Neural progenitor cell (in vitro differentiated cells): ENCODE data around the gene UBE2L3. TPM values are rescaled to one million over a fixed set of nuclear protein-coding genes. Genes with fewer than 3 reads are reported as not detected.

ENCODE experiments used
- DNase-seq: peaks from one replicate; pipeline ENCODE4 v3.0.0-alpha.2; 2016; ENCODE audit warnings: low spot score
- H2AFZ ChIP-seq: fragments of 200-600 bp; sonication (generic); replicated peaks from 2 replicates; pipeline ENCODE4 v1.6.1; 2016; ENCODE audit warnings: antibody characterized with exemption
- H3F3A ChIP-seq: fragments of 200-600 bp; sonication (generic); 2 replicates; pipeline ENCODE4 v1.6.1; 2016; ENCODE audit warnings: antibody characterized with exemption, low read depth
- H3K27ac ChIP-seq: fragments of 200-600 bp; sonication (generic); 2 replicates; pipeline ENCODE4 v1.5.1; 2016; ENCODE audit warnings: mild to moderate bottlenecking
- H3K27me3 ChIP-seq: fragments of 200-600 bp; sonication (generic); 2 replicates; pipeline ENCODE4 v1.6.1; 2016; ENCODE audit warnings: mild to moderate bottlenecking, moderate library complexity
- H3K36me3 ChIP-seq: fragments of 200-600 bp; sonication (generic); 2 replicates; pipeline ENCODE4 v1.5.1; 2016
- H3K4me1 ChIP-seq: fragments of 200-600 bp; sonication (generic); 2 replicates; pipeline ENCODE4 v1.6.1; 2016; ENCODE audit warnings: mixed run types
- H3K4me2 ChIP-seq: fragments of 200-600 bp; sonication (generic); 2 replicates; pipeline ENCODE4 v1.6.1; 2016
- H3K4me3 ChIP-seq: fragments of 200-600 bp; sonication (generic); 2 replicates; pipeline ENCODE4 v1.5.1; 2016
- H3K79me2 ChIP-seq: fragments of 200-600 bp; sonication (generic); 2 replicates; pipeline ENCODE4 v1.6.1; 2016; ENCODE audit warnings: low read depth
- H3K9ac ChIP-seq: fragments of 200-600 bp; sonication (generic); 2 replicates; pipeline ENCODE4 v1.6.1; 2016
- H3K9me3 ChIP-seq: fragments of 200-600 bp; sonication (generic); 2 replicates; pipeline ENCODE4 v1.5.1; 2016; ENCODE audit warnings: low read depth
- H4K20me1 ChIP-seq: fragments of 200-600 bp; sonication (generic); 2 replicates; pipeline ENCODE4 v1.6.1; 2016; ENCODE audit warnings: low read depth
- H3K27ac Mint-ChIP-seq: 3 replicates; pipeline ENCODE4 v1.8.0; 2021; ENCODE audit warnings: mixed read lengths
- H3K27me3 Mint-ChIP-seq: 2 replicates; pipeline ENCODE4 v1.8.0; 2022; ENCODE audit warnings: low read depth, mild to moderate bottlenecking, inconsistent platforms, moderate library complexity, mixed read lengths; ENCODE audit not compliant: insufficient read depth
- H3K36me3 Mint-ChIP-seq: 3 replicates; pipeline ENCODE4 v1.8.0; 2021; ENCODE audit warnings: mixed read lengths
- H3K4me1 Mint-ChIP-seq: 3 replicates; pipeline ENCODE4 v1.8.0; 2021; ENCODE audit warnings: mixed read lengths
- H3K4me3 Mint-ChIP-seq: 3 replicates; pipeline ENCODE4 v1.8.0; 2021; ENCODE audit warnings: mild to moderate bottlenecking, moderate library complexity, mixed read lengths
- H3K9me3 Mint-ChIP-seq: 3 replicates; pipeline ENCODE4 v1.8.0; 2020; ENCODE audit warnings: mixed read lengths
- CTCF ChIP-seq: fragments of 200-600 bp; sonication (generic); IDR thresholded peaks from 2 replicates; pipeline ENCODE4 v1.5.1; 2017; ENCODE audit warnings: antibody characterized with exemption, mild to moderate bottlenecking
- EZH2 ChIP-seq: fragments of 200-600 bp; sonication (generic); IDR thresholded peaks from 2 replicates; pipeline ENCODE4 v1.6.1; 2017; ENCODE audit warnings: antibody characterized with exemption, mild to moderate bottlenecking, moderate library complexity
- EZH2phosphoT487 ChIP-seq: fragments of 200-600 bp; sonication (generic); IDR thresholded peaks from 2 replicates; pipeline ENCODE4 v1.6.1; 2017; ENCODE audit warnings: antibody characterized with exemption
- total RNA-seq: library from RNA; depleted of rRNA; stranded (reverse); fragments of >200 nt; gene quantifications from 2 replicates; pipeline ENCODE4 v1.2.3, GENCODE V29; 2015; ENCODE audit warnings: low replicate concordance

The UBE2L3 gene
- total RNA-seq, 1 donor from 2014 or later: 61.2 TPM

- Histone ChIP-seq H3K4me3 (peak overlapping the region; percentile 98), H3K27ac (no peak overlapping the region), H4K20me1 (peaks cover 66% of the 10 kb centered on the region), H3K4me2 (peak overlapping the region; percentile 99), H3K4me1 (peaks cover 25% of the 10 kb centered on the region), H3K27me3 (no peaks in the 10 kb centered on the region), H3K9ac (no peak overlapping the region), H3K79me2 (peaks cover 71% of the 10 kb centered on the region), H3K36me3 (no peaks in the 10 kb centered on the region), H3K9me3 (no peaks in the 10 kb centered on the region), H3F3A (peaks cover 24% of the 10 kb centered on the region), H2AFZ (no peak overlapping the region)
- DNase-seq: peak; percentile 63
- peak overlapping the region; percentile 97 for H3K4me3 Mint-ChIP-seq
- H3K27me3 Mint-ChIP-seq: peaks cover 7% of the 10 kb centered on the region
- no peaks in the 10 kb centered on the region for H3K9me3 Mint-ChIP-seq
- peaks cover 6% of the 10 kb centered on the region for H3K36me3 Mint-ChIP-seq
- TF ChIP-seq EZH2: no peak
- TF ChIP-seq CTCF: no peak
- no peak for TF ChIP-seq EZH2phosphoT487
- H3K4me1 Mint-ChIP-seq: peaks cover 39% of the 10 kb centered on the region
- no peak overlapping the region for H3K27ac Mint-ChIP-seq
Measured at GRCh38 chr22:21569459-21570170, 2.1 kb downstream of the UBE2L3 start.

GRCh38 chr22:21570398-21570797 is 2.9 kb downstream of the UBE2L3 start:
- TF ChIP-seq CTCF: no peak
- no peak for TF ChIP-seq EZH2phosphoT487
- no peak for TF ChIP-seq EZH2
- peaks cover 6% of the 10 kb centered on the region for H3K36me3 Mint-ChIP-seq
- peaks cover 39% of the 10 kb centered on the region for H3K4me1 Mint-ChIP-seq
- H3K4me3 ChIP-seq: peak overlapping the region; percentile 98
- peaks cover 24% of the 10 kb centered on the region for H3F3A ChIP-seq
- H3K79me2 ChIP-seq: peaks cover 78% of the 10 kb centered on the region
- peak overlapping the region; percentile 9 for H3K27ac Mint-ChIP-seq
- H3K9me3 ChIP-seq: no peaks in the 10 kb centered on the region
- H3K9ac ChIP-seq: no peak overlapping the region
- peaks cover 74% of the 10 kb centered on the region for H4K20me1 ChIP-seq
- no peak overlapping the region for H2AFZ ChIP-seq
- peaks cover 25% of the 10 kb centered on the region for H3K4me1 ChIP-seq
- H3K4me2 ChIP-seq: peak overlapping the region; percentile 99
- DNase-seq: no peak
- H3K4me3 Mint-ChIP-seq: no peak overlapping the region
- H3K27ac ChIP-seq: no peak overlapping the region
- no peaks in the 10 kb centered on the region for H3K27me3 ChIP-seq
- no peaks in the 10 kb centered on the region for H3K36me3 ChIP-seq
- H3K27me3 Mint-ChIP-seq: peaks cover 7% of the 10 kb centered on the region
- no peaks in the 10 kb centered on the region for H3K9me3 Mint-ChIP-seq

- Histone ChIP-seq H3K9ac (no peak overlapping the region), H3K4me2 (no peak overlapping the region), H3K4me1 (peaks cover 25% of the 10 kb centered on the region), H3F3A (peaks cover 21% of the 10 kb centered on the region), H3K79me2 (peaks cover 91% of the 10 kb centered on the region), H4K20me1 (peaks cover 86% of the 10 kb centered on the region), H3K36me3 (no peaks in the 10 kb centered on the region), H3K27ac (no peak overlapping the region), H3K27me3 (no peaks in the 10 kb centered on the region), H3K9me3 (no peaks in the 10 kb centered on the region), H3K4me3 (no peak overlapping the region), H2AFZ (no peak overlapping the region)
- no peak for TF ChIP-seq EZH2
- no peak for TF ChIP-seq CTCF
- no peak for DNase-seq
- peaks cover 6% of the 10 kb centered on the region for H3K36me3 Mint-ChIP-seq
- H3K27ac Mint-ChIP-seq: no peak overlapping the region
- H3K27me3 Mint-ChIP-seq: peaks cover 4% of the 10 kb centered on the region
- peaks cover 39% of the 10 kb centered on the region for H3K4me1 Mint-ChIP-seq
- no peaks in the 10 kb centered on the region for H3K9me3 Mint-ChIP-seq
- no peak overlapping the region for H3K4me3 Mint-ChIP-seq
Measured at GRCh38 chr22:21571679-21572078, 4.2 kb downstream of the UBE2L3 start.
